OCI-LY7 (cell line): Measurements from ENCODE around the gene EFHD1.

Source experiments
- EZH2phosphoT487 ChIP-seq: fragments of 200-600 bp; sonication (generic); IDR thresholded peaks from 2 replicates; pipeline ENCODE4 v1.6.1; 2018; ENCODE audit warnings: low read depth, borderline replicate concordance, mild to moderate bottlenecking, mixed run types, antibody characterized with exemption, low read length, moderate library complexity, mixed read lengths
- TF ChIP-seq, protein P1 (sequence below): fragments of 200-600 bp; sonication (generic); conservative IDR thresholded peaks from 2 replicates; pipeline ENCODE4 v1.5.1; 2014; ENCODE audit warnings: mild to moderate bottlenecking, antibody characterized with exemption, low read length, moderate library complexity, mixed read lengths

DNA sequence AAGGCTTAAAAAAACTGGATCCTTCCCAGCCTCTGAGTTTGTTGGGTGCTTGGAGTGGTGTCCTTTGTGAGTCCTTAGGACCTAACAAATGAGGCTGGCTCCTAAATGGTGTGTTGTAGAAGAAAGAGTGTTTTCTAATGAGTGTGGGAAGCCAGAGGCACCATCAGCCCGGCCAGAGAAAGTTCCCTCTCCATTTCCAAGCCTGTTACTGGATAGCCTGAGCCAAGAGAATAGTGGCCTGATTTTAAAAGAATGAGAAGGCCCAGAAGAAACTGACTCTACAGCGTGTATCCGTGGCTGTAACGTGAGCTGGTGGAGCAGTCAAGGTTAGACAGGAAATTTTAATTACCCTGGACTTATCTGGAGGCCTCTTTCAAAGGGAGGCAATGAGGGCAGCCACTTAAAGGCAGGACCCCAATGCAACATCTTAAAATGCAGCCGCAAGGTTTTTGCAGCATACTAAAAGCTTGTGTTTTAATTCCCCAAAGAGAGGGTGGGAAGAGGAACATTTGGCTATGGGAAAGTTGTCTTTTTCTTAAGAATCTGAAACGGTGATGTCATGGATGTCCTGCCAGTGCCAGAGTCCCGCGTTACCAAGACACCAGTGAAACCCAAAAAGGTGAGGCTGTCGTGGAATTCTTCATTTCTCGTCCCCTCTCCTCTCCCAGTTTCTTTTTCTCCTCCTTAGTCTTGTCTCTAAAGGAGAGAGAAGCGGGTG, 4.6 kb downstream of the EFHD1 start:
- TF ChIP-seq, protein P1, sequence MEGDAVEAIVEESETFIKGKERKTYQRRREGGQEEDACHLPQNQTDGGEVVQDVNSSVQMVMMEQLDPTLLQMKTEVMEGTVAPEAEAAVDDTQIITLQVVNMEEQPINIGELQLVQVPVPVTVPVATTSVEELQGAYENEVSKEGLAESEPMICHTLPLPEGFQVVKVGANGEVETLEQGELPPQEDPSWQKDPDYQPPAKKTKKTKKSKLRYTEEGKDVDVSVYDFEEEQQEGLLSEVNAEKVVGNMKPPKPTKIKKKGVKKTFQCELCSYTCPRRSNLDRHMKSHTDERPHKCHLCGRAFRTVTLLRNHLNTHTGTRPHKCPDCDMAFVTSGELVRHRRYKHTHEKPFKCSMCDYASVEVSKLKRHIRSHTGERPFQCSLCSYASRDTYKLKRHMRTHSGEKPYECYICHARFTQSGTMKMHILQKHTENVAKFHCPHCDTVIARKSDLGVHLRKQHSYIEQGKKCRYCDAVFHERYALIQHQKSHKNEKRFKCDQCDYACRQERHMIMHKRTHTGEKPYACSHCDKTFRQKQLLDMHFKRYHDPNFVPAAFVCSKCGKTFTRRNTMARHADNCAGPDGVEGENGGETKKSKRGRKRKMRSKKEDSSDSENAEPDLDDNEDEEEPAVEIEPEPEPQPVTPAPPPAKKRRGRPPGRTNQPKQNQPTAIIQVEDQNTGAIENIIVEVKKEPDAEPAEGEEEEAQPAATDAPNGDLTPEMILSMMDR = no peak
- no peak for TF ChIP-seq EZH2phosphoT487
